SH-SY5Y (cell line): Measurements from ENCODE around the gene VSIG1.

Source experiments
- GATA2 ChIP-seq: IDR thresholded peaks from 2 replicates; pipeline ENCODE4 v1.6.1; 2011; ENCODE audit warnings: mild to moderate bottlenecking, low read depth, low read length
- GATA3 ChIP-seq: IDR thresholded peaks from 2 replicates; pipeline ENCODE4 v1.6.1; 2011; ENCODE audit warnings: low read depth, mild to moderate bottlenecking, low read length, moderate library complexity

DNA sequence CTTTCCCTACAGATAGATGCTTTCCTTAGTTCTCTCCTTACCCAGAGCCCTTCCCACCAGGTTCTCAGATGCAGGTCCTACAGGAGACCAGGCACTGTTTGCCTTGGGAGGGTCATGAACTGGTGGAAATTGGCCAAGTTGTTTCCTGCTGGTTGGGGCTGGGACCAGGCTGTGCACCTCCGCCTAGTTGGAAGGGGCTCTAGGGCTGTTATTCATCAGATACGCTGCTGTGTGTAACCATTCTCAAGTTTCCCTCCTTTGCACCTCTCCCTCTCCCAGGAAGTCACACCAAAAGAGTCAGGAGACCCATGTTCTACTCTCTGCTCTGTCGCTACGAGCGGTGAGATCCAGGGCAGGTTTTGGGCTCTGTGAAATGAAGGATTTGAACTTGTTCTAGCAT is 11.9 kb upstream of the VSIG1 start:
- TF ChIP-seq GATA2 (no peak), GATA3 (no peak)
